ENCODE results near the gene HDAC11.

The HDAC11 gene

GRCh38 chr3:13550791-13551360 is 70.8 kb downstream of the HDAC11 start:
- H3K27ac ChIP-seq: no peak overlapping the region
- no peak for DNase-seq (ENCODE audit: low read depth, low spot score)

GRCh38 chr3:13552857-13553652 is 72.9 kb downstream of the HDAC11 start:
- no peak overlapping the region for H3K27ac ChIP-seq

GRCh38 chr3:13553686-13554085 is 73.6 kb downstream of the HDAC11 start:
- H3K27ac ChIP-seq: no peak overlapping the region
- no peak for DNase-seq (ENCODE audit: low read depth, low spot score)

More at GRCh38 chr3:13552857-13553652, 72.9 kb downstream of the HDAC11 start:
- DNase-seq (ENCODE audit: low read depth, low spot score): no peak

- H3K27ac ChIP-seq: no peak overlapping the region
- no peak for DNase-seq (ENCODE audit: low read depth, low spot score)
These were observed 75.6 kb downstream of the HDAC11 start for GRCh38 chr3:13555753-13556152.
